Mucosa of stomach (tissue), 1 donor: ENCODE measurements around the gene WDR37.
"Not testable (repeated sequence)": the region's sequence is repeated elsewhere in the genome, so short reads cannot be mapped to it uniquely, and the experiment has no call there.

Source experiments
- H3K27me3 ChIP-seq: one replicate; pipeline ENCODE4 v1.7.0; 2013; ENCODE audit warnings: mild to moderate bottlenecking, low read length; ENCODE audit not compliant: control insufficient read depth, insufficient read depth
- H3K36me3 ChIP-seq: one replicate; pipeline ENCODE4 v1.7.0; 2013; ENCODE audit warnings: low read length; ENCODE audit not compliant: control insufficient read depth, insufficient read depth
- H3K4me1 ChIP-seq: one replicate; pipeline ENCODE4 v1.7.0; 2013; ENCODE audit warnings: mild to moderate bottlenecking, low read length; ENCODE audit not compliant: control insufficient read depth, insufficient read depth
- H3K4me3 ChIP-seq: one replicate; pipeline ENCODE4 v1.7.0; 2013; ENCODE audit warnings: low read length
- H3K9ac ChIP-seq: one replicate; pipeline ENCODE4 v1.7.0; 2013; ENCODE audit warnings: mild to moderate bottlenecking, low read length, moderate library complexity
- H3K9me3 ChIP-seq: one replicate; pipeline ENCODE4 v1.7.0; 2013; ENCODE audit warnings: mild to moderate bottlenecking, low read length, moderate library complexity; ENCODE audit not compliant: control insufficient read depth
- donor health status: Pancreatic carcinoma.

Gene WDR37

DNA sequence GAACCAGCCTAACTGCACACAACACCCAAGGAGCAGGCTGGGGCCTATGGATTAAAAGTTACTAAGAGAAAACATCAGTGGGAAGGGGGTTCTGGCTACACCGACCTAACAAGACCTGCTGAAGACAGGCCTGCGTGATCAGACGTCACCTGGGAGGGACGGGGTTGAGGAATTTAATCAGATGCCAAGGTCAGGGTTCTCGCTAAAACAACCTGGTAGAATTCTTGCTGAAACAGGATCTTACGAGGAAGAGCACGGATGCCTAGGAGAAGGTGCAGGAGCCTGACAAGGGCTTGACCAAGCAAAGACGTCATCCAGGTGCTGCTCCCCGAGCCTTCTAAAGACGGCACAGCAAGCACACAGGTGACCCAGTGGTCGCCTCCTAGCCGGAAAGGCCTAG lies 32.1 kb upstream of the WDR37 start:
- no peaks in the 10 kb centered on the region for H3K4me1 ChIP-seq
- no peaks in the 10 kb centered on the region for H3K36me3 ChIP-seq
- no peaks in the 10 kb centered on the region for H3K27me3 ChIP-seq
- H3K4me3 ChIP-seq, result no peak overlapping the region
- no peak overlapping the region for H3K9ac ChIP-seq
- H3K9me3 ChIP-seq, result no peaks in the 10 kb centered on the region

DNA sequence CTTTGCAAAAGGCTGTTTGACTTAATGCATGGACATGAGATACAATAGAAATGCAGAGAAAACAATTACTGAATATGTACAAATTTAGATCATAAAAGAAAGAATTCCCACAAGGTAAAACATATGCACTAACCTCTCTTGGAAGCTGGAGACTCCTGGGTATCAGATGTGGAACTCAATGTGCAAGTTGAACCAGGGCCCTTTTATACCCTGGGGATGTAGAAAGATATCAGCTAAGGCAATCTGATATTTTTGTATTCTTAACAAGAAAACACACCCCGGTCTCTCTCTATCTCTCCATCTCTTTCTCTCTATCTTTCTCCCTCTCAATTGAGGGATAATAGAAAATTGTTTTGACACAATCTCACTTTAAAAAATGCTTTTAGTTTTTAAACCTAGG lies 30.5 kb upstream of the WDR37 start, which contains the start of gene IDI2:
IDI2 (minus strand) TSS at position 177 of the 400 bp plus-strand sequence. CDS start 1,136 bp downstream, outside the sequence.
- no peaks in the 10 kb centered on the region for H3K9me3 ChIP-seq
- H3K9ac ChIP-seq, result no peak within 1 kb of the TSS
- H3K4me1 ChIP-seq, result no peaks in the 10 kb centered on the region
- H3K27me3 ChIP-seq, result no peaks in the 10 kb centered on the region
- H3K4me3 ChIP-seq, result no peak within 1 kb of the TSS
- H3K36me3 ChIP-seq, result no peaks in the 10 kb centered on the region

DNA sequence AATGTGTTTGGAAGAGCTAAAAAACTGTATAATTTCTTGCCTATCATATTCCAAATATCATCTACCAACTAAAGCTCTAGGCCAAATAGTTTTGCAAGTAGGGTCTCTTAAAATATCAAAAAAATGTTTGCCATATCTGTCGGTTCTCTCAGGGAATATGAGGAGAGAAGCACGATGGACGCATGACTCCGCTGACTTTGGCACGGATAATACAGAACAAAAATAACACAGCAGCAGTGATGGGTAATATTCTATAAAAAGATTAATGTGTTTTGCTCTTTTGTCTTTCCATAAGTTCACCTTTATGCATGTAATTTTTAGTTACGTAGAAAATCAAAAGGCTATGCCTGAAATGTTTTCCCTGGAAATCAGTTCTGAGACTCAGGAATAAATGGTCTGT lies 29.6 kb upstream of the WDR37 start:
- H3K4me3 ChIP-seq, result no peak overlapping the region
- H3K36me3 ChIP-seq, result no peaks in the 10 kb centered on the region
- H3K9ac ChIP-seq, result no peak overlapping the region
- no peaks in the 10 kb centered on the region for H3K9me3 ChIP-seq
- no peaks in the 10 kb centered on the region for H3K27me3 ChIP-seq
- H3K4me1 ChIP-seq, result no peaks in the 10 kb centered on the region

- Histone ChIP-seq H3K9me3 (no peaks in the 10 kb centered on the region), H3K27me3 (no peaks in the 10 kb centered on the region), H3K4me3 (no peak overlapping the region), H3K9ac (no peak overlapping the region), H3K4me1 (no peaks in the 10 kb centered on the region), H3K36me3 (no peaks in the 10 kb centered on the region)
These were observed 26.3 kb upstream of the WDR37 start for GRCh38 chr10:1029838-1030237.

- Histone ChIP-seq H3K9ac (no peak overlapping the region), H3K36me3 (no peaks in the 10 kb centered on the region), H3K4me3 (no peak overlapping the region), H3K9me3 (no peaks in the 10 kb centered on the region), H3K27me3 (no peaks in the 10 kb centered on the region), H3K4me1 (no peaks in the 10 kb centered on the region)
These were observed 22.6 kb upstream of the WDR37 start for GRCh38 chr10:1033601-1034000.

- no peaks in the 10 kb centered on the region for H3K4me1 ChIP-seq
- H3K36me3 ChIP-seq, result no peaks in the 10 kb centered on the region
- no peak overlapping the region for H3K4me3 ChIP-seq
- H3K9me3 ChIP-seq, result no peaks in the 10 kb centered on the region
- no peaks in the 10 kb centered on the region for H3K27me3 ChIP-seq
- H3K9ac ChIP-seq, result no peak overlapping the region
These were observed 21.4 kb upstream of the WDR37 start for GRCh38 chr10:1034758-1035157.

DNA sequence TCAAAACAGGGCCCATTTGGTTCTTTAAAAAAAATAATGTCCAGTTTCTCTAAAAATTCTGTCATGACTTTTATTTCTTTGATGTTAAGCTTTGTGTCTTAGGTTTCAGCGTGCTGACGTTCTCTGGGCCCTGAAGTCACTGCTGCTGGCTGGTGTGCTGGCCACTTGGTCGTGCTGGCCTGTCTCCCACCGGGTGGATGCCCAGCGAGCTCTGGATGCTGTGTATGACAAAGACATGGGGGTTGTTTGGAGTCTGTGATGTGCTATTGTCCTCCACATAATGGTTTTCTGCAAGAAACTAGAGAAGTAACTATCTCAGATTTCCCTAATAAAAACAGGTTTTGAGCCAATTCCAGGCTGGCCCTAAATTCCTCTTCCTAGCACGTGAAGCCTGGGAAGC lies 21.0 kb upstream of the WDR37 start:
- Histone ChIP-seq H3K9ac (no peak overlapping the region), H3K4me1 (no peaks in the 10 kb centered on the region), H3K36me3 (no peaks in the 10 kb centered on the region), H3K4me3 (no peak overlapping the region), H3K9me3 (no peaks in the 10 kb centered on the region), H3K27me3 (no peaks in the 10 kb centered on the region)

DNA sequence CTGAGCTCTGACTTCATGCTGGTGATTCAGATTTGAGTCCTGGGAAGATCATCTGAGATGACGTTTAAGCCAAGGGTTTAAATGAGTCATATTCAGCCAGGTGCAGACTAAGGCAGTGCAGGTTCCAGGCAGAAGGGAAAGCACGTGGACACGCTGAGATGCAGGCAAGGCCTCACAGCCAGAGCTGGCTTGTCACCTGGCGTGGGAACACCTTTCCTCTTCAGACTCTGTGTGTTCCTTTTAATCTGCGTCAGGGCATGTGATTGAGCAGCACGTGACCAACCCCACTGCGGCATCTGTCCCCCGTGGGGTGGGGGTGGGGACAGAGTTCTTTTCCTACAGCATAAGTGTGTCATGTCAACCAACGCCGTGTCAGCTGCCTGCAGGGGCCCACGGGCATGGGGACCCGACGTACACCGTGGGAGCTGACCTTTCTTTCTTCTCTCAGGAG lies 19.8 kb upstream of the WDR37 start:
- H3K4me1 ChIP-seq, result no peaks in the 10 kb centered on the region
- H3K4me3 ChIP-seq, result no peak overlapping the region
- H3K9me3 ChIP-seq, result no peaks in the 10 kb centered on the region
- no peaks in the 10 kb centered on the region for H3K27me3 ChIP-seq
- no peak overlapping the region for H3K9ac ChIP-seq
- H3K36me3 ChIP-seq, result no peaks in the 10 kb centered on the region

- Histone ChIP-seq H3K4me3 (no peak overlapping the region), H3K27me3 (no peaks in the 10 kb centered on the region), H3K9ac (no peak overlapping the region), H3K36me3 (no peaks in the 10 kb centered on the region), H3K9me3 (no peaks in the 10 kb centered on the region), H3K4me1 (no peaks in the 10 kb centered on the region)
These were observed 19.1 kb upstream of the WDR37 start for GRCh38 chr10:1037098-1037497.

DNA sequence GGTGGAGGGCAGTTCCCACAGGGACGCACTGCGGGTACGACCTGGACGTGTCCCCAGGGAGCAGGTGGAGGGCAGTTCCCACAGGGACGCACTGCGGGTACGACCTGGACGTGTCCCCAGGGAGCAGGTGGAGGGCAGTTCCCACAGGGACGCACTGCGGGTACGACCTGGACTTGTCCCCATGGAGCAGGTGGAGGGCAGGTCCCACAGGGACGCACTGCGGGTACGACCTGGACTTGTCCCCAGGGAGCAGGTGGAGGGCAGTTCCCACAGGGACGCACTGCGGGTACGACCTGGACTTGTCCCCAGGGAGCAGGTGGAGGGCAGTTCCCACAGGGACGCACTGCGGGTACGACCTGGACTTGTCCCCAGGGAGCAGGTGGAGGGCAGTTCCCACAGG lies 17.4 kb upstream of the WDR37 start:
- H3K9ac ChIP-seq, H3K9me3 ChIP-seq, H3K36me3 ChIP-seq, H3K4me3 ChIP-seq, H3K27me3 ChIP-seq, H3K4me1 ChIP-seq: not testable (repeated sequence)

DNA sequence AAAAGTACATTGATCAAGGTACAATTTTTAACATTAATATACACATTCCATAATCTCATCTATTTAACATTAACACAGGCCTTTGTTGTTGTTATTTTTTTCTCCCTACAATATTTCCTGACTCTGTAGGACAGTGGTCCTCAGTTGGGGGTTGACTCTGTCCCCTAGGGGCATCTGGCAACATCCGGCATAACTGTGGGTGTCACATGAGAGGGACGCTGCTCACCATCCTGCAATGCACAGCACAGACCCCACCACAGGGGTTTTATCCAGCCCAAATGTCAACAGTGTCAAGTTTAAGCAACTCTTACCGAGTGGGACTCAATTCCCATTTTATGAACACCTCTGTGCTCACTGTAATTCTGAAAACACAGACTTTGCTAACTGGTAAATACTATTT lies 16.1 kb upstream of the WDR37 start:
- no peak overlapping the region for H3K4me3 ChIP-seq
- H3K9ac ChIP-seq, result no peak overlapping the region
- H3K36me3 ChIP-seq, result peaks cover 5% of the 10 kb centered on the region
- no peaks in the 10 kb centered on the region for H3K27me3 ChIP-seq
- H3K9me3 ChIP-seq, result no peaks in the 10 kb centered on the region
- H3K4me1 ChIP-seq, result no peaks in the 10 kb centered on the region

DNA sequence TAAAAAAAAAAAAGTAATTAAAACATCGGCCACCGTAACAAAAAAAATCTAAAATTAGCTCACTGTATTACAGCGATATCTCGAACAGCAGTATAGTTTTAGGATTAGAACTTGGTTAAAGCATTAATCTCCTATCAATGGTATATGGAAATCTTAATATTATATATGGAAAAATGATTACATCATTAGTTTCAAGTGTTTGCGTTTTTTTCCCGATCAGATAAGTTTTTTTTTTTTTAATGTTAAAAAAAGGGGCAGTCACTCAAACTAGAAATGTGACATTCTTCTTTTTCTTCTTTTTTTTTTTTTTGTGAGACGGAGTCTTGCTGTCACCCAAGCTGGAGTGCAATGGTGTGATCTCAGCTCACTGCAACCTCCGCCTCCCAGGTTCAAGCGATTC lies 14.7 kb upstream of the WDR37 start:
- Histone ChIP-seq H3K9me3 (no peaks in the 10 kb centered on the region), H3K36me3 (peaks cover 5% of the 10 kb centered on the region), H3K4me1 (no peaks in the 10 kb centered on the region), H3K27me3 (no peaks in the 10 kb centered on the region), H3K9ac (no peak overlapping the region), H3K4me3 (no peak overlapping the region)

- no peaks in the 10 kb centered on the region for H3K27me3 ChIP-seq
- peak overlapping the region; percentile 33 for H3K9ac ChIP-seq
- H3K4me1 ChIP-seq, result peaks cover 4% of the 10 kb centered on the region
- no peak overlapping the region for H3K4me3 ChIP-seq
- H3K36me3 ChIP-seq, result peaks cover 5% of the 10 kb centered on the region
- H3K9me3 ChIP-seq, result no peaks in the 10 kb centered on the region
These were observed 12.6 kb upstream of the WDR37 start for GRCh38 chr10:1043532-1043995.
